Thyroid gland (tissue), 4 donors: Measurements from ENCODE around the gene CPVL. TPM values are rescaled to one million over a fixed set of nuclear protein-coding genes. Genes with fewer than 3 reads are reported as not detected.

Experiments
- DNase-seq, 2 donors: peaks; one replicate each; pipeline ENCODE4 v3.0.0-alpha.2; 2019
- H3K27ac ChIP-seq, 3 donors: fragments of 200-600 bp; sonication (generic); 1 replicate in 2 of 3; 2 replicates in 1 of 3; pipeline ENCODE4 v1.5.1; 2016 to 2019; ENCODE audit warnings: mild to moderate bottlenecking in 1 of 3, moderate library complexity in 1 of 3
- H3K27me3 ChIP-seq: fragments of 200-600 bp; sonication (generic); one replicate; pipeline ENCODE4 v1.5.1; 2019
- H3K36me3 ChIP-seq, 2 donors: fragments of 200-600 bp; sonication (generic); one replicate each; pipeline ENCODE4 v1.5.1; 2016 to 2019
- H3K4me1 ChIP-seq, 2 donors: fragments of 200-600 bp; sonication (generic); one replicate each; pipeline ENCODE4 v1.5.1; 2017 to 2019
- H3K4me3 ChIP-seq, 3 donors: fragments of 200-600 bp; sonication (generic); replicated peaks in 1 of 3; 1 replicate in 2 of 3; 2 replicates in 1 of 3; pipeline ENCODE4 v1.5.1; 2016; ENCODE audit warnings: mild to moderate bottlenecking in 1 of 3
- H3K9me3 ChIP-seq: fragments of 200-600 bp; sonication (generic); one replicate; pipeline ENCODE4 v1.5.1; 2017
- CTCF ChIP-seq, 6 experiments: fragments of 200-600 bp in 3 of 6; fragments of 450-650 bp in 3 of 6; sonication (generic) in 3 of 6; IDR thresholded peaks; one replicate each; pipeline ENCODE4 v1.5.1; 2016 to 2019; ENCODE audit warnings: antibody characterized with exemption in 6 of 6, mild to moderate bottlenecking in 2 of 6, inconsistent platforms in 1 of 6, moderate library complexity in 1 of 6
- POLR2A ChIP-seq, 2 donors: fragments of 450-650 bp; IDR thresholded peaks; one replicate each; pipeline ENCODE4 v1.6.1; 2017; ENCODE audit warnings: antibody characterized with exemption in 2 of 2, mild to moderate bottlenecking in 2 of 2, moderate library complexity in 1 of 2
- WGBS, 2 donors: methylation state at CpG; one replicate each; pipeline ENCODE4 v1.1.5; 2017; 5-methylcytosine and 5-hydroxymethylcytosine counted together
- intact Hi-C: fragments of 100-400 bp; cut with DNase I; formaldehyde crosslinking; loops from one replicate; pipeline ENCODE4 v1.15.1; 2023
- total RNA-seq, 4 donors: library from RNA; depleted of rRNA; stranded (reverse); fragments of >200 nt; gene quantifications; one replicate each; pipeline ENCODE4 v1.2.3, GENCODE V29; 2016

CPVL gene
- total RNA-seq, 4 donors from 2014 or later = 79.8 to 182 (median 111) TPM

- H3K27ac ChIP-seq = no peak overlapping the region
- no peak for TF ChIP-seq POLR2A (IDR thresholded peaks at IDR 0.05)
- TF ChIP-seq CTCF (IDR thresholded peaks at IDR 0.05) = no peak
- no peaks in the 10 kb centered on the region for H3K9me3 ChIP-seq
- 26 to 47% methylated on average over 2 of the region's 2 CpGs for WGBS, 2 donors
- no peaks in the 10 kb centered on the region for H3K36me3 ChIP-seq
- no peak for DNase-seq
- H3K27me3 ChIP-seq = no peaks in the 10 kb centered on the region
- intact Hi-C loops = no loop called here
- H3K4me3 ChIP-seq = no peak overlapping the region
- peaks cover 5 to 22% of the 10 kb centered on the region in 2 donors for H3K4me1 ChIP-seq
These were observed 159.6 kb downstream of the CPVL start for GRCh38 chr7:28986765-28987110.

- peak; percentile 12 to 56 for DNase-seq
- no peak for TF ChIP-seq POLR2A (IDR thresholded peaks at IDR 0.05)
- TF ChIP-seq CTCF (IDR thresholded peaks at IDR 0.05) = no peak
- intact Hi-C loops = no loop called here
- no peak overlapping the region for H3K4me3 ChIP-seq
- H3K27me3 ChIP-seq = no peaks in the 10 kb centered on the region
- H3K4me1 ChIP-seq = peaks cover 5 to 22% of the 10 kb centered on the region in 2 donors
- no peaks in the 10 kb centered on the region for H3K36me3 ChIP-seq
- peak overlapping the region in 1 of 3 donors; percentile 12 for H3K27ac ChIP-seq
- H3K9me3 ChIP-seq = no peaks in the 10 kb centered on the region
- 71 to 75% methylated on average over 11 of the region's 11 CpGs for WGBS, 2 donors
These were observed 160.1 kb downstream of the CPVL start for GRCh38 chr7:28986028-28986764.

- intact Hi-C loops = no loop called here
- Histone ChIP-seq H3K4me3 (no peak overlapping the region), H3K27ac (no peak overlapping the region), H3K9me3 (no peaks in the 10 kb centered on the region), H3K4me1 (peaks cover 5 to 22% of the 10 kb centered on the region in 2 donors), H3K27me3 (no peaks in the 10 kb centered on the region), H3K36me3 (no peaks in the 10 kb centered on the region)
- peak; percentile 58 to 67 for DNase-seq
- TF ChIP-seq POLR2A (IDR thresholded peaks at IDR 0.05) (no peak), CTCF (IDR thresholded peaks at IDR 0.05) (no peak)
- 48% methylated on average over 4 of the region's 4 CpGs for WGBS, 2 donors
These were observed 161.7 kb downstream of the CPVL start for GRCh38 chr7:28984631-28985030.

GRCh38 chr7:28984217-28984616 lies 162.1 kb downstream of the CPVL start:
- intact Hi-C loops = no loop called here
- Histone ChIP-seq H3K27ac (no peak overlapping the region), H3K9me3 (no peaks in the 10 kb centered on the region), H3K4me1 (peaks cover 5 to 22% of the 10 kb centered on the region in 2 donors), H3K27me3 (no peaks in the 10 kb centered on the region), H3K4me3 (no peak overlapping the region), H3K36me3 (no peaks in the 10 kb centered on the region)
- DNase-seq = peak; percentile 19 to 22
- TF ChIP-seq POLR2A (IDR thresholded peaks at IDR 0.05) (no peak), CTCF (IDR thresholded peaks at IDR 0.05) (no peak)

GRCh38 chr7:28983396-28984190 lies 162.7 kb downstream of the CPVL start:
- H3K36me3 ChIP-seq = no peaks in the 10 kb centered on the region
- peaks cover 5 to 22% of the 10 kb centered on the region in 2 donors for H3K4me1 ChIP-seq
- no peak overlapping the region for H3K27ac ChIP-seq
- TF ChIP-seq POLR2A (IDR thresholded peaks at IDR 0.05) (no peak), CTCF (IDR thresholded peaks at IDR 0.05) (no peak)
- intact Hi-C loops = no loop called here
- H3K4me3 ChIP-seq = no peak overlapping the region
- 94% methylated on average over 4 of the region's 4 CpGs for WGBS, 2 donors
- no peaks in the 10 kb centered on the region for H3K9me3 ChIP-seq
- H3K27me3 ChIP-seq = no peaks in the 10 kb centered on the region
- no peak for DNase-seq
